Measurements from ENCODE around the gene GDAP2.

Gene GDAP2

GRCh38 chr1:117820694-117821381 lies 108.6 kb downstream of the GDAP2 start:
- Histone ChIP-seq H3K4me3 (ENCODE audit: low read length) (peak overlapping the region; percentile 36), H3K4me1 (ENCODE audit: control insufficient read depth, insufficient read depth, low read length) (peaks cover 55% of the 10 kb centered on the region), H3K36me3 (ENCODE audit: insufficient read depth, low read length) (no peaks in the 10 kb centered on the region), H3K4me2 (ENCODE audit: low read length) (peak overlapping the region; percentile 36), H3K9me3 (replicated peaks; ENCODE audit: low read length) (no peaks in the 10 kb centered on the region), H3K27me3 (ENCODE audit: control insufficient read depth, insufficient read depth, low read length) (no peaks in the 10 kb centered on the region), H3K9ac (ENCODE audit: low read depth, low read length) (peak overlapping the region; percentile 58)

GRCh38 chr1:117820096-117820495 lies 109.3 kb downstream of the GDAP2 start:
- Histone ChIP-seq H3K9me3 (replicated peaks; ENCODE audit: low read length) (no peaks in the 10 kb centered on the region), H3K4me1 (ENCODE audit: control insufficient read depth, insufficient read depth, low read length) (peaks cover 55% of the 10 kb centered on the region), H3K4me3 (ENCODE audit: low read length) (no peak overlapping the region)

GRCh38 chr1:117819301-117819700 lies 110.1 kb downstream of the GDAP2 start:
- Histone ChIP-seq H3K4me2 (ENCODE audit: low read length) (no peak overlapping the region), H3K4me1 (ENCODE audit: control insufficient read depth, insufficient read depth, low read length) (peaks cover 53% of the 10 kb centered on the region), H3K36me3 (ENCODE audit: insufficient read depth, low read length) (no peaks in the 10 kb centered on the region), H3K9me3 (replicated peaks; ENCODE audit: low read length) (no peaks in the 10 kb centered on the region), H3K9ac (ENCODE audit: low read depth, low read length) (no peak overlapping the region), H3K27me3 (ENCODE audit: control insufficient read depth, insufficient read depth, low read length) (no peaks in the 10 kb centered on the region), H3K4me3 (ENCODE audit: low read length) (no peak overlapping the region)

More at GRCh38 chr1:117820096-117820495, 109.3 kb downstream of the GDAP2 start:
- H3K27me3 ChIP-seq (ENCODE audit: control insufficient read depth, insufficient read depth, low read length), result no peaks in the 10 kb centered on the region
- H3K9ac ChIP-seq (ENCODE audit: low read depth, low read length), result no peak overlapping the region
- no peak overlapping the region for H3K4me2 ChIP-seq (ENCODE audit: low read length)
- H3K36me3 ChIP-seq (ENCODE audit: insufficient read depth, low read length), result no peaks in the 10 kb centered on the region

DNA sequence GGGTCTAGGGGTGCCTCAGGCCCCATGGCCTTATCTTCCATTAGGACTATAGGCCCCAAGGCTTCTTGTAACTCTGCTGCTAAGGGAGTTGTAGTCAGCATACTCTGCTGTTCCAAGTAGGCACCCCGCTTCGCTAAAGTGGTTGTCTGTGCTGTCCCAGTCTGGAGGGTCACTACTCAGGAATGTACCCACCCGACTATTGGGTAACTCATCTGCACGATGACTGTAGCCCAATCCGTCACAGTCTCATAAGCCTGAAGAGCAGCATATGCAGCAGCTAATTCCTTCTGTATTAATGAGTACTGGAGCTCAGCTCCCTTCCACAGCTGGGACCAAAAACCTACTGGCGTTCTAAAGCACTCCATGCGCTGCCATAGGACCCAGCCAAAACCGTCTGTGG lies 111.0 kb downstream of the GDAP2 start:
- Histone ChIP-seq H3K4me1 (ENCODE audit: control insufficient read depth, insufficient read depth, low read length) (peaks cover 52% of the 10 kb centered on the region), H3K36me3 (ENCODE audit: insufficient read depth, low read length) (no peaks in the 10 kb centered on the region), H3K4me2 (ENCODE audit: low read length) (no peak overlapping the region), H3K4me3 (ENCODE audit: low read length) (no peak overlapping the region), H3K9me3 (replicated peaks; ENCODE audit: low read length) (no peaks in the 10 kb centered on the region), H3K9ac (ENCODE audit: low read depth, low read length) (no peak overlapping the region), H3K27me3 (ENCODE audit: control insufficient read depth, insufficient read depth, low read length) (no peaks in the 10 kb centered on the region)

GRCh38 chr1:117817629-117818028 lies 111.8 kb downstream of the GDAP2 start:
- Histone ChIP-seq H3K36me3 (ENCODE audit: insufficient read depth, low read length) (no peaks in the 10 kb centered on the region), H3K4me2 (ENCODE audit: low read length) (no peak overlapping the region), H3K4me1 (ENCODE audit: control insufficient read depth, insufficient read depth, low read length) (peaks cover 54% of the 10 kb centered on the region), H3K27me3 (ENCODE audit: control insufficient read depth, insufficient read depth, low read length) (no peaks in the 10 kb centered on the region), H3K4me3 (ENCODE audit: low read length) (no peak overlapping the region), H3K9me3 (replicated peaks; ENCODE audit: low read length) (no peaks in the 10 kb centered on the region), H3K9ac (ENCODE audit: low read depth, low read length) (no peak overlapping the region)

DNA sequence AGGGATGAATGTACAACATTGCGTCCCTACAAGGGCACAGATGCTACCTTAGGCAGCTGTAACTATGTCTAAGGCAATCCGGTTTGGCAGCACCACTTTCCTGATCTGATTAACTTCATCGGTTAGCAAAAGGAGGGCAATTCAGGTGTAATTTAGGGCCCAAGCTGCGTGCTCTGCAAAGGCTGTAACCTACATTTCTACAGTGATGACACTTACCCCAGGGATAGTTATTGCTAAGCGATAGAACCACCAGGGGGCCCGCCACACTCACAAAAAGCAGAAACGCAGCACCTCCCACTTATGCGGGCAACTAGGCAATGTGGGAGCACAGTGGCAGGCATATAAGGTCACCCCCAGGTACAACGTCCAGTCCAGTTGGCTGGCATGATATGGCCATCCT lies 113.5 kb downstream of the GDAP2 start:
- Histone ChIP-seq H3K9ac (ENCODE audit: low read depth, low read length) (no peak overlapping the region), H3K4me2 (ENCODE audit: low read length) (no peak overlapping the region), H3K4me1 (ENCODE audit: control insufficient read depth, insufficient read depth, low read length) (peaks cover 39% of the 10 kb centered on the region), H3K9me3 (replicated peaks; ENCODE audit: low read length) (no peaks in the 10 kb centered on the region), H3K36me3 (ENCODE audit: insufficient read depth, low read length) (no peaks in the 10 kb centered on the region), H3K4me3 (ENCODE audit: low read length) (no peak overlapping the region), H3K27me3 (ENCODE audit: control insufficient read depth, insufficient read depth, low read length) (no peaks in the 10 kb centered on the region)

- H3K9ac ChIP-seq (ENCODE audit: low read depth, low read length), result no peak overlapping the region
- no peaks in the 10 kb centered on the region for H3K27me3 ChIP-seq (ENCODE audit: control insufficient read depth, insufficient read depth, low read length)
- no peak overlapping the region for H3K4me2 ChIP-seq (ENCODE audit: low read length)
- no peak overlapping the region for H3K4me3 ChIP-seq (ENCODE audit: low read length)
- H3K4me1 ChIP-seq (ENCODE audit: control insufficient read depth, insufficient read depth, low read length), result peaks cover 36% of the 10 kb centered on the region
- H3K36me3 ChIP-seq (ENCODE audit: insufficient read depth, low read length), result no peaks in the 10 kb centered on the region
- H3K9me3 ChIP-seq (replicated peaks; ENCODE audit: low read length), result no peaks in the 10 kb centered on the region
These were observed 114.3 kb downstream of the GDAP2 start for GRCh38 chr1:117814856-117815797.
